ENCODE data around the gene KIAA0825. TPM values are rescaled to one million over a fixed set of nuclear protein-coding genes. Genes with fewer than 3 reads are reported as not detected.

The KIAA0825 gene
- polyA plus RNA-seq, 2 donors, result 0.29 to 0.38 TPM

- Histone ChIP-seq H3K9me3 (ENCODE audit: control insufficient read depth in 2 of 2, insufficient read depth in 1 of 2, low read depth in 1 of 2, low read length in 1 of 2) (no peaks in the 10 kb centered on the region), H3K27me3 (ENCODE audit: control insufficient read depth in 1 of 2, insufficient read depth in 2 of 2, low read length in 2 of 2) (no peaks in the 10 kb centered on the region), H3K4me3 (ENCODE audit: low read depth in 1 of 2, low read length in 2 of 2) (no peak overlapping the region), H3K4me1 (ENCODE audit: control insufficient read depth in 2 of 2, insufficient read depth in 2 of 2, low read length in 1 of 2) (no peaks in the 10 kb centered on the region), H3K27ac (ENCODE audit: low read depth in 2 of 2, low read length in 1 of 2) (no peak overlapping the region), H3K36me3 (ENCODE audit: control insufficient read depth in 2 of 2, insufficient read depth in 2 of 2, low read length in 1 of 2) (no peaks in the 10 kb centered on the region)
- WGBS, 2 donors, result 80 to 92% methylated on average over 3 of the region's 3 CpGs
Observed at GRCh38 chr5:94517490-94518488, 100.6 kb downstream of the KIAA0825 start.

- Histone ChIP-seq H3K9me3 (ENCODE audit: control insufficient read depth in 2 of 2, insufficient read depth in 1 of 2, low read depth in 1 of 2, low read length in 1 of 2) (no peaks in the 10 kb centered on the region), H3K4me1 (ENCODE audit: control insufficient read depth in 2 of 2, insufficient read depth in 2 of 2, low read length in 1 of 2) (no peaks in the 10 kb centered on the region), H3K27me3 (ENCODE audit: control insufficient read depth in 1 of 2, insufficient read depth in 2 of 2, low read length in 2 of 2) (no peaks in the 10 kb centered on the region), H3K27ac (ENCODE audit: low read depth in 2 of 2, low read length in 1 of 2) (no peak overlapping the region), H3K36me3 (ENCODE audit: control insufficient read depth in 2 of 2, insufficient read depth in 2 of 2, low read length in 1 of 2) (no peaks in the 10 kb centered on the region), H3K4me3 (ENCODE audit: low read depth in 1 of 2, low read length in 2 of 2) (no peak overlapping the region)
- WGBS, 2 donors, result 98 to 99% methylated on average over 5 of the region's 5 CpGs
Observed at GRCh38 chr5:94516148-94516547, 102.3 kb downstream of the KIAA0825 start.

GRCh38 chr5:94508461-94509148 lies 109.8 kb downstream of the KIAA0825 start:
- no peak overlapping the region for H3K27ac ChIP-seq (ENCODE audit: low read depth in 2 of 2, low read length in 1 of 2)
- no peaks in the 10 kb centered on the region for H3K36me3 ChIP-seq (ENCODE audit: control insufficient read depth in 2 of 2, insufficient read depth in 2 of 2, low read length in 1 of 2)
- H3K4me1 ChIP-seq (ENCODE audit: control insufficient read depth in 2 of 2, insufficient read depth in 2 of 2, low read length in 1 of 2), result no peaks in the 10 kb centered on the region
- no peak overlapping the region for H3K4me3 ChIP-seq (ENCODE audit: low read depth in 1 of 2, low read length in 2 of 2)
- no peaks in the 10 kb centered on the region for H3K9me3 ChIP-seq (ENCODE audit: control insufficient read depth in 2 of 2, insufficient read depth in 1 of 2, low read depth in 1 of 2, low read length in 1 of 2)
- 62 to 72% methylated on average over 4 of the region's 4 CpGs for WGBS, 2 donors
- no peaks in the 10 kb centered on the region for H3K27me3 ChIP-seq (ENCODE audit: control insufficient read depth in 1 of 2, insufficient read depth in 2 of 2, low read length in 2 of 2)

DNA sequence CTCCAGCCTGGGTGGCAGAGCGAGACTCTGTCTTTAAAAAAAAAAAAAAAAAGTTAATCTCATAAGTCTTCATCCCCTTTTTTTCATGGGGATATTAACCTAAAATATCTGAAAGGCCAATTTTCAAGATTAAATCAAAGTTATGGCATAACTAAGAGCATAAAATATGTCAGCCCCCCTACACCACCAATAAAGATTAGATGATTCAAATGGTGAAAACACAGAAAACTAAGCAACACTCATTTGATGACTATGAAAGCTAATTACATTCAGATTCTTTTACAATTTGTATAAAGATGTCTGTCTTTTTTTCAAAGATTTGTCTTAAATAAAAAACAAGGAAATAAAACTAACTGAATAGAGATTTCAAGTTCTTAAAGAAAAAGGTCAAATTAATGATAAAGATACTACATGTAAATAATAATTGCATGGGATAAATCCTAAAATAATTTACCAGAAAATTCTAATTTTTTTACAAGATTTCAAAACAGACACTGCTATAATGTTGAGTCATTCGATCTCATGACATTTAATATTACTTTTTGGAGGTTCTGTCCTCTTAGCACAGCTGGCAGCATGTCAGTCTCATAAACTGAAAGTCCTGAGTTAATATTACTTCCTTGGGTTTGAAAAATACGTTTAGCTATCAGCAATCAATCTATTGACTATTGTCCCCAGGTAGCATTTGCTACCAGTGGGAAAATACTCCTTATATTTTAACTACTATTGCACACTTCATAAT lies 112.9 kb downstream of the KIAA0825 start:
- Histone ChIP-seq H3K9me3 (ENCODE audit: control insufficient read depth in 2 of 2, insufficient read depth in 1 of 2, low read depth in 1 of 2, low read length in 1 of 2) (no peaks in the 10 kb centered on the region), H3K4me1 (ENCODE audit: control insufficient read depth in 2 of 2, insufficient read depth in 2 of 2, low read length in 1 of 2) (no peaks in the 10 kb centered on the region), H3K4me3 (ENCODE audit: low read depth in 1 of 2, low read length in 2 of 2) (no peak overlapping the region), H3K36me3 (ENCODE audit: control insufficient read depth in 2 of 2, insufficient read depth in 2 of 2, low read length in 1 of 2) (no peaks in the 10 kb centered on the region), H3K27ac (ENCODE audit: low read depth in 2 of 2, low read length in 1 of 2) (no peak overlapping the region), H3K27me3 (ENCODE audit: control insufficient read depth in 1 of 2, insufficient read depth in 2 of 2, low read length in 2 of 2) (no peaks in the 10 kb centered on the region)
- 84% methylated on average over 3 of the region's 3 CpGs for WGBS, 2 donors

DNA sequence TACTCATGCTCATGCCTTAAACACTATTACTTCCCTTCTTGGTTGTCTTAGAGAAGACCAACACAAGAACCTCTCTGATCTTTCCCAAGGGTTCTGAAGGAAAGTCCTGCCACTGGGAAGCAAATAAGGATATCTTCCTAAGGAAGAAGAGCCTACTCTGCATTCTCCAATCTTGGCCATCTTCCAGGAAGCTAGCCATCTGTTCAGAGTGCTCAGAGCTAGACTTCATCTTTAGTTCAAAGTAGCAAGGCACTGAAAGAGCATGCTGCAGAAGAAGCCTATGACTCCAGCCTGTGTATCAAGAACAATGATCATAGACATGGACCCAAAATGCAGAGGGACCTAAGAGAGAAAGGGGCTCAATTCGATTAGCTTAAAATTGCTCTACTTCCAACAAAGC lies 114.7 kb downstream of the KIAA0825 start:
- no peaks in the 10 kb centered on the region for H3K27me3 ChIP-seq (ENCODE audit: control insufficient read depth in 1 of 2, insufficient read depth in 2 of 2, low read length in 2 of 2)

DNA sequence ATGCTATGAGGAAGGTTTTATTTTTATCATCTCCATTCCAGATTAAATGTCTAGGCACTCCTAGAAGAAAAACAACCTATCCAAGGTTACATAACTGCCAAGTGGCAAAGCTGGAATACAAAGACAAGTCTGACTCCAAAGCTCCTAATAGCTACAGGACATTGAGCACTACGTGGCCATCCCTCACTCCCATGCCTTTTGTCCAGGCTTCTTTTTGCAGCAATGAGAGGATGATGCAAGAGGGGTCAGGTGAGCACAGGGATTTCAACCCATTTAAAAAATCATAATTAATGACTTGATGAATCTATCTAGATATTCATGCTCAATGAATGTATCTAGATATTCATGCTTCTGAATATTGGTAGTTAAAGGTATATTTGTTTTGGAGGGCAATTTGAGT lies 117.0 kb downstream of the KIAA0825 start:
- Histone ChIP-seq H3K27ac (ENCODE audit: low read depth in 2 of 2, low read length in 1 of 2) (no peak overlapping the region), H3K36me3 (ENCODE audit: control insufficient read depth in 2 of 2, insufficient read depth in 2 of 2, low read length in 1 of 2) (no peaks in the 10 kb centered on the region), H3K27me3 (ENCODE audit: control insufficient read depth in 1 of 2, insufficient read depth in 2 of 2, low read length in 2 of 2) (no peaks in the 10 kb centered on the region), H3K4me3 (ENCODE audit: low read depth in 1 of 2, low read length in 2 of 2) (no peak overlapping the region), H3K4me1 (ENCODE audit: control insufficient read depth in 2 of 2, insufficient read depth in 2 of 2, low read length in 1 of 2) (no peaks in the 10 kb centered on the region), H3K9me3 (ENCODE audit: control insufficient read depth in 2 of 2, insufficient read depth in 1 of 2, low read depth in 1 of 2, low read length in 1 of 2) (no peaks in the 10 kb centered on the region)
- 68 to 71% methylated on average over 1 of the region's 1 CpG for WGBS, 2 donors

More for the DNA sequence above, 114.7 kb downstream of the KIAA0825 start:
- 93 to 97% methylated on average over 1 of the region's 1 CpG for WGBS, 2 donors
- Histone ChIP-seq H3K9me3 (ENCODE audit: control insufficient read depth in 2 of 2, insufficient read depth in 1 of 2, low read depth in 1 of 2, low read length in 1 of 2) (no peaks in the 10 kb centered on the region), H3K36me3 (ENCODE audit: control insufficient read depth in 2 of 2, insufficient read depth in 2 of 2, low read length in 1 of 2) (no peaks in the 10 kb centered on the region), H3K4me1 (ENCODE audit: control insufficient read depth in 2 of 2, insufficient read depth in 2 of 2, low read length in 1 of 2) (no peaks in the 10 kb centered on the region), H3K27ac (ENCODE audit: low read depth in 2 of 2, low read length in 1 of 2) (no peak overlapping the region), H3K4me3 (ENCODE audit: low read depth in 1 of 2, low read length in 2 of 2) (no peak overlapping the region)

DNA sequence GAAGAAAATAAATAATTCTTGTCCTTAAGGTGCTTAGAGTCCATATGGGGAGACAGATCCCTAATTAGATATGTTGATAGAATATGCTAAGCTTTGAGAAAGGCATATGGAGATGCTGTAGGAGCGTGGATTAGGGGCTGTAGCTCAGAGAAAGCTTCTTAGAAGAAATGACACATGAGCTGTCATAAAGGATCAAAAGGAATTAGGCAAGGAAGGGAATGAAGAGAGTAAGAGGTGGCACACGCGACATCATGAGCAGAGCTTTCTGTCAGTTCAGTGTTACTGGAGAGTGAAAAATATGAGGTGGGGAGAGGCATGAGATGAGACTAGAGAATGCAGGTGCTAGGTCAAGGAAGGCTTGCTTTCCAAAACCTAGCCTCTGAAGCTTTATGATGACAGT lies 118.6 kb downstream of the KIAA0825 start:
- Histone ChIP-seq H3K4me3 (ENCODE audit: low read depth in 1 of 2, low read length in 2 of 2) (no peak overlapping the region), H3K4me1 (ENCODE audit: control insufficient read depth in 2 of 2, insufficient read depth in 2 of 2, low read length in 1 of 2) (no peaks in the 10 kb centered on the region), H3K36me3 (ENCODE audit: control insufficient read depth in 2 of 2, insufficient read depth in 2 of 2, low read length in 1 of 2) (no peaks in the 10 kb centered on the region), H3K27ac (ENCODE audit: low read depth in 2 of 2, low read length in 1 of 2) (no peak overlapping the region), H3K27me3 (ENCODE audit: control insufficient read depth in 1 of 2, insufficient read depth in 2 of 2, low read length in 2 of 2) (no peaks in the 10 kb centered on the region), H3K9me3 (ENCODE audit: control insufficient read depth in 2 of 2, insufficient read depth in 1 of 2, low read depth in 1 of 2, low read length in 1 of 2) (no peaks in the 10 kb centered on the region)
- 93 to 94% methylated on average over 3 of the region's 3 CpGs for WGBS, 2 donors

DNA sequence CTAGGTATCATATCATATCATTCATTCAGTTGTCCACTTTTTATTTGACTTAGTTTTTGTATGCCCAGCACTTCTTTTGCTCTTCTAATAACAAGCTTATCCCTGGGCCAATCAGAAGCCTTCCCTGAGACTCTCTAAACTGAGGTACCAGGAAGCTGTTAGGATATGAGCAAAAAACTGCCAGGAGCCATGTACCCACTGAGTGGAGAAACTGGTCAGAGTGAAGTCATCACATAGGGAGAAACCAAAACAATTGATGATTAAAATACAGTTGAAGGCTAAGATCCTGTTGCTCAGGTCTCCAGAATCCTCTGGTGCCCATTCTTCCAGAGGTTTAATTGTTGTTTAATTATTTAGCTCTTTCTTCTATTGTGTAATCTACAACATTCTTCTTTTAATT lies 120.2 kb downstream of the KIAA0825 start:
- Histone ChIP-seq H3K36me3 (ENCODE audit: control insufficient read depth in 2 of 2, insufficient read depth in 2 of 2, low read length in 1 of 2) (no peaks in the 10 kb centered on the region), H3K27me3 (ENCODE audit: control insufficient read depth in 1 of 2, insufficient read depth in 2 of 2, low read length in 2 of 2) (no peaks in the 10 kb centered on the region), H3K9me3 (ENCODE audit: control insufficient read depth in 2 of 2, insufficient read depth in 1 of 2, low read depth in 1 of 2, low read length in 1 of 2) (no peaks in the 10 kb centered on the region), H3K27ac (ENCODE audit: low read depth in 2 of 2, low read length in 1 of 2) (no peak overlapping the region), H3K4me3 (ENCODE audit: low read depth in 1 of 2, low read length in 2 of 2) (no peak overlapping the region), H3K4me1 (ENCODE audit: control insufficient read depth in 2 of 2, insufficient read depth in 2 of 2, low read length in 1 of 2) (no peaks in the 10 kb centered on the region)

DNA sequence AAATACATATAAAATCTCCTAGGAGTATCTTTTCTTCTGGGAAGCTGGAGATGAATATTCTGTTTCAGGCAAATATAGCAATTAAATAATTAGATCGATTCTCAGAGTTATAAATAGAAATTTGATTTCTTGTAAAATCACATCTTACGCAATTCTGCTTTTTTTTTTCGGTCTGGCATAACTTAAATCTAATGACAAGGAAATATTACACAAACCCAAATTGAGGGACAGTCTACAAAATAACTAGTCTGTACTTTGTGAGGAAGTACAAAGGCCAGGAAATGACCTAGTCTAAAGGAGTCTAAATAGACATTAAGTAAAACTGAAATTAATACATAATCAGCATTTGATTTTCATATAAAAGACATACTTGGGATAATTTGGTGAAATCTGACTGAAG lies 133.3 kb downstream of the KIAA0825 start:
- no peak overlapping the region for H3K4me3 ChIP-seq (ENCODE audit: low read depth in 1 of 2, low read length in 2 of 2)
- no peaks in the 10 kb centered on the region for H3K9me3 ChIP-seq (ENCODE audit: control insufficient read depth in 2 of 2, insufficient read depth in 1 of 2, low read depth in 1 of 2, low read length in 1 of 2)
- no peaks in the 10 kb centered on the region for H3K36me3 ChIP-seq (ENCODE audit: control insufficient read depth in 2 of 2, insufficient read depth in 2 of 2, low read length in 1 of 2)
- H3K27me3 ChIP-seq (ENCODE audit: control insufficient read depth in 1 of 2, insufficient read depth in 2 of 2, low read length in 2 of 2), result no peaks in the 10 kb centered on the region
- H3K4me1 ChIP-seq (ENCODE audit: control insufficient read depth in 2 of 2, insufficient read depth in 2 of 2, low read length in 1 of 2), result no peaks in the 10 kb centered on the region
- no peak overlapping the region for H3K27ac ChIP-seq (ENCODE audit: low read depth in 2 of 2, low read length in 1 of 2)
- 84 to 85% methylated on average over 3 of the region's 3 CpGs for WGBS, 2 donors

Data from esophagus (tissue), 2 donors.